ENCODE measurements around the gene TOR1AIP2.
"Not testable (repeated sequence)": the region's sequence is repeated elsewhere in the genome, so short reads cannot be mapped to it uniquely, and the experiment has no call there.

Gene TOR1AIP2

DNA sequence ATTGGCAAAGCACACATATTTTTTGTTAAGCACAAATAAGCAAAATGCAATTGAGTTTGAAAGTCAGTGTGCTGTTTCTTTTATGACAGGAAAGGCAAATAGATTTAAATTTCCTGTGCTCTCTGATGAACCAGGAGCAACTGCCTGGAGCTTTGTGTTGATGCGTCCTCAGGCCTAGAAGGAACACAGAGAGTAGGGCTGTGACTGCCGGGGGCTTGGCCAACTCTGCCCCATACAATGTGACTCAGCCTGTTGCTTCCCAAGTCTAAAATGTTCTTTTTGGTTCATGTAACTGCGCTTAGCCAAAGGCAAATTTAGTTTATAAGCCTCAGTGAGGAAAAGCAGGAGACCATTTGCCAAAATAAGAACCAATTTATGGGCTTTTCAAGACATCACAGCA, 37.5 kb downstream of the TOR1AIP2 start:
- H3K27me3 ChIP-seq (ENCODE audit: control insufficient read depth in 1 of 2, insufficient read depth in 2 of 2, low read length in 2 of 2): no peaks in the 10 kb centered on the region
- no peak overlapping the region for H3K27ac ChIP-seq (ENCODE audit: low read depth, low read length)
- H3K4me1 ChIP-seq (ENCODE audit: insufficient read depth, low read length): no peaks in the 10 kb centered on the region
- H3K36me3 ChIP-seq (ENCODE audit: insufficient read depth, low read length): peaks cover 4% of the 10 kb centered on the region
- H3K4me3 ChIP-seq (ENCODE audit: low read depth in 1 of 2, low read length in 2 of 2): no peak overlapping the region
- H3K9me3 ChIP-seq (ENCODE audit: low read length): no peaks in the 10 kb centered on the region
- H3K9ac ChIP-seq (ENCODE audit: low read length): no peak overlapping the region

DNA sequence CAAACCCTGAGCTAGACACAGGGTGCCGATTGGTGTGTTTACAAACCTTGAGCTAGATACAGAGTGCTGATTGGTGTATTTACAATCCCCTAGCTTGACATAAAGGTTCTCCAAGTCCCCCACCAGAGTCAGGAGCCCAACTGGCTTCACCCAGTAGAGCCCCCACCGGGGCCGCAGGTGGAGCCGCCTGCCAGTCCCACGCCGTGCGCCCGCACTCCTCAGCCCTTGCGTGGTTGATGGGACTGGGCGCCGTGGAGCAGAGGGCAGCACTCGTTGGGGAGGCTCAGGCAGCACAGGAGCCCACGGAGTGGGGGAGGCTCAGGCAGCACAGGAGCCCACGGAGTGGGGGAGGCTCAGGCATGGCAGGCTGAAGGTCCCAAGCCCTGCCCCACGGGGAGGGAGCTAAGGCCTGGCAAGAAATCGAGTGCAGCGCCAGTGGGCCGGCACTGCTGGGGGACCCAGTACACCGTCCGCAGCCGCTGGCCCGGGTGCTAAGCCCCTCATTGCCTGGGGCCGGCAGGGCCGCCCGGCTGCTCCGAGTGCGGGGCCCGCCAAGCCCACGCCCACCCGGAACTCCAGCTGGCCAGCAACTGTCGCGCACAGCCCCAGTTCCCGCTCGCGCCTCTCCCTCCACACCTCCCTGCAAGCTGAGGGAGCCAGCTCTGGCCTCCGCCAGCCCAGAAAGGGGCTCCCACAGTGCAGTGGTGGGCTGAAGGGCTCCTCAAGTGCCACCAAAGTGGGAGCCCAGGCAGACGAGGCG, 40.7 kb downstream of the TOR1AIP2 start:
- H3K27me3 ChIP-seq (ENCODE audit: control insufficient read depth in 1 of 2, insufficient read depth in 2 of 2, low read length in 2 of 2); H3K27ac ChIP-seq (ENCODE audit: low read depth, low read length); H3K9ac ChIP-seq (ENCODE audit: low read length); H3K9me3 ChIP-seq (ENCODE audit: low read length); H3K36me3 ChIP-seq (ENCODE audit: insufficient read depth, low read length); H3K4me3 ChIP-seq (ENCODE audit: low read depth in 1 of 2, low read length in 2 of 2); H3K4me1 ChIP-seq (ENCODE audit: insufficient read depth, low read length): not testable (repeated sequence)

DNA sequence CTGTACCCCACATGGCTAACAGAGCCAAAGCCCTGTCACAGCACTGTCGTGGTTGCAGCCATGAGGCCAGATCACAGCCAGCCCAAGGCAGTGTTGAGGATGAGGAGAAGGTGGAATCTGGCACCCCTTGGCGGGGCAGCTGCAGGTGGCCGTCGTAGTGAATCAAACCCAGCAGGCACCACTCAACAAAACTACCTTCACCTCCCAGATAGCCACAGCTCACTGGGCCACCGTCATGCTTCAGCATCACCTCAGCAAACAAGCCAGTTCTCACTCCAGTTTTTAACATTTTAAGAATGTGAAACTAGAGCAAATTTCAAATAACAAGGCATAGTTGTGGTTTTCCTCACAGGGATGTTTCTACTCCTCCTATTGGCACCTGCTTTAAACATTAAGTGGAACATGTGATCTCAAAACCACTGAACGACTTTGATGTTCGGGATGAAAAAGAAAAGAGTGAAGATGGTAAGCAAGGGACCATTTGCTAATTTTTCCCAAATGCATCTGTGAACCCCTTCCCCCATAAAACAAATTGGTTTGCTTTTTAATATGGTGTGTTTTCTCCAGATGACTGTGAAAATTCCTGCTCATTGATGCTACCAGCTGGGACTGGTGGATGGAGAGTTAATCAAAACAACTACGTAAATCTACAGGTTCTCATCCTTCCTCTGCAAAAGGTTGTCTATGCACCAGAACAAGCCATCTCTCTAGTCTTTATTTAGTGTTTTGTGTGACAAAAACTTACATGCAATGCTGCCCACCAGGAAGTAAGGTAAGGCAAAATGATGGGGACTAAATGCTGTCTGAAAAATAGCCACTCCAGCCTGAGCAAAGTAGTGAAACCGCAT, 45.5 kb downstream of the TOR1AIP2 start:
- Histone ChIP-seq H3K27me3 (ENCODE audit: control insufficient read depth in 1 of 2, insufficient read depth in 2 of 2, low read length in 2 of 2) (no peaks in the 10 kb centered on the region), H3K27ac (ENCODE audit: low read depth, low read length) (no peak overlapping the region), H3K9ac (ENCODE audit: low read length) (no peak overlapping the region), H3K4me3 (ENCODE audit: low read depth in 1 of 2, low read length in 2 of 2) (no peak overlapping the region), H3K4me1 (ENCODE audit: insufficient read depth, low read length) (no peaks in the 10 kb centered on the region), H3K36me3 (ENCODE audit: insufficient read depth, low read length) (no peaks in the 10 kb centered on the region), H3K9me3 (ENCODE audit: low read length) (no peaks in the 10 kb centered on the region)

DNA sequence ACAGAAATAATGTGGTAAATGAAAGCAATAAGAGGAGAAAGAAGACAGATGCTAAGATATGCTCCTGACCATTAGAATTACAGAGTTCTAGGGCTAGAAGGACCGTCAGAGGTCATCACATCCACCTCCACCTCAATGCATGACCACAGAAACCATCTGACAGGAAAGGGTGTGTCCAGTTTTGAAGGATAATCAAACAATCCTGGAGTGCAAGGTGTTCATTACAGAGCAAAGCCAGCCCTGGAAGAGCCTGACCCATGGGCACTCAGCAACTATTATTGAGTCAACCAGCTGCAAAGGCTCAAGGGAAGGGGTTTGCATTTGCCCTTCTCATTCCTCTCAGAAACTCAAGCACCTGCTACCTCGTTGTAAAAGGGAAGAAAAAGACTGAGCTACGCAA, 46.4 kb downstream of the TOR1AIP2 start:
- no peaks in the 10 kb centered on the region for H3K36me3 ChIP-seq (ENCODE audit: insufficient read depth, low read length)
- no peaks in the 10 kb centered on the region for H3K27me3 ChIP-seq (ENCODE audit: control insufficient read depth in 1 of 2, insufficient read depth in 2 of 2, low read length in 2 of 2)
- H3K27ac ChIP-seq (ENCODE audit: low read depth, low read length): no peak overlapping the region
- H3K4me1 ChIP-seq (ENCODE audit: insufficient read depth, low read length): no peaks in the 10 kb centered on the region
- no peak overlapping the region for H3K4me3 ChIP-seq (ENCODE audit: low read depth in 1 of 2, low read length in 2 of 2)
- no peak overlapping the region for H3K9ac ChIP-seq (ENCODE audit: low read length)
- H3K9me3 ChIP-seq (ENCODE audit: low read length): no peaks in the 10 kb centered on the region

DNA sequence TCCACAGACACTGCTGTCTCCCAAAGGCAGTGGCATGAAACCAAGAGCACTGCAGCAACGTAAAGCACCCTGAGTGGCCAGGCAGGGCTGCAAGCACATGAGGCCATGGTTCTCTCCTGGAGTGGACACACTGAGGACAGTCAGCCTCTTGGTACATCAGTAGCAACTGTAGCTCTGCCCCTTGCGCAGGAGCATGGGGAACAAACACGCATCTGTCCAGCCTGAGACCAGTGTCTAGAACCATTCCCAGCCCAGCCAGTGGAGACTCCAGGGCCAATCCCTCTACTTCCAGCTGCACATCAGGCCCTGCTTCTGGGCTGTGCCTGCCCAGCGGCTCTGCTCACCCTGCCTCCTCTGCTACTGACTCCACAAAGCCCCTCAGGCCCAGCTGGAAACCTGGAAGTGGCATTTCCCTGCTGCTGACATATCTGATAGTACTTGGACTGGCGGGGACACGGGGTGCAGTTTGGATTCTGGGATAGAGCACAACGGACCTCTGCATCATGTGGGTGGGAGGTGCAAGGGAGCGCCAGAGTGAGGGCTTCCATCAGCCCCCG, 49.0 kb downstream of the TOR1AIP2 start:
- H3K27ac ChIP-seq (ENCODE audit: low read depth, low read length): no peak overlapping the region
- no peaks in the 10 kb centered on the region for H3K36me3 ChIP-seq (ENCODE audit: insufficient read depth, low read length)
- H3K27me3 ChIP-seq (ENCODE audit: control insufficient read depth in 1 of 2, insufficient read depth in 2 of 2, low read length in 2 of 2): no peaks in the 10 kb centered on the region
- no peak overlapping the region for H3K9ac ChIP-seq (ENCODE audit: low read length)
- no peaks in the 10 kb centered on the region for H3K4me1 ChIP-seq (ENCODE audit: insufficient read depth, low read length)
- no peaks in the 10 kb centered on the region for H3K9me3 ChIP-seq (ENCODE audit: low read length)
- H3K4me3 ChIP-seq (ENCODE audit: low read depth in 1 of 2, low read length in 2 of 2): no peak overlapping the region

DNA sequence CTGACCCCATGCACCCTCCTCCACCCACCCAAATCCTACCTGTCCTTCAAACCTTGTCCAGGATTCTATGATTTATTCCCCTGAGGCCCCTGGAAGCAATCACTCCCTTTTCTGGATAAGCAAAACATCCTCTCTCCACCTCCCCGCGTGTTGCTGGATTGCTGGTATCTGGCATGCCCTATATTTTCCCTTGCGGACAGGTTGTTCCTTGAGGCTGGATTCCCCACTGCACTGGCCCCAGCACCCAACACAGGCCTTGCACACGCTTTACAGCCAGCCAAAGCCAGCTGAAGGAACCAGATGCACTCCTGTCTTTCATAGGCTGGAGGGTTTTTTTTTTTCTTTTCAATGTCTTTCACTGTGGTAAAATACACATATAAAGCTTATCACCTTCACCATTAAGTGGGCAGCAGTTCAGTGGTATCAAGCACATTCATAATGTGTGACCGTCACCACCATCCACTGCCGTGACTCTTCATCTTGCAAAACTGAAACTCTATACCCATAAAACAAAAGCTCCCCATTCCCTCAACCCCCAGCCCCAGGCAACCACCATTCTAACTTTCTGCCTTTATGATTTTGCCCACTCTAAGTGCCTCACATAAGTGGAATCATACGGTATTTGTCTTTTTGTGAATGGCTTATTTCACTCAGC, 50.9 kb downstream of the TOR1AIP2 start:
- Histone ChIP-seq H3K27me3 (ENCODE audit: control insufficient read depth in 1 of 2, insufficient read depth in 2 of 2, low read length in 2 of 2) (no peaks in the 10 kb centered on the region), H3K36me3 (ENCODE audit: insufficient read depth, low read length) (no peaks in the 10 kb centered on the region), H3K9ac (ENCODE audit: low read length) (no peak overlapping the region), H3K4me1 (ENCODE audit: insufficient read depth, low read length) (no peaks in the 10 kb centered on the region), H3K27ac (ENCODE audit: low read depth, low read length) (no peak overlapping the region), H3K4me3 (ENCODE audit: low read depth in 1 of 2, low read length in 2 of 2) (no peak overlapping the region), H3K9me3 (ENCODE audit: low read length) (no peaks in the 10 kb centered on the region)

DNA sequence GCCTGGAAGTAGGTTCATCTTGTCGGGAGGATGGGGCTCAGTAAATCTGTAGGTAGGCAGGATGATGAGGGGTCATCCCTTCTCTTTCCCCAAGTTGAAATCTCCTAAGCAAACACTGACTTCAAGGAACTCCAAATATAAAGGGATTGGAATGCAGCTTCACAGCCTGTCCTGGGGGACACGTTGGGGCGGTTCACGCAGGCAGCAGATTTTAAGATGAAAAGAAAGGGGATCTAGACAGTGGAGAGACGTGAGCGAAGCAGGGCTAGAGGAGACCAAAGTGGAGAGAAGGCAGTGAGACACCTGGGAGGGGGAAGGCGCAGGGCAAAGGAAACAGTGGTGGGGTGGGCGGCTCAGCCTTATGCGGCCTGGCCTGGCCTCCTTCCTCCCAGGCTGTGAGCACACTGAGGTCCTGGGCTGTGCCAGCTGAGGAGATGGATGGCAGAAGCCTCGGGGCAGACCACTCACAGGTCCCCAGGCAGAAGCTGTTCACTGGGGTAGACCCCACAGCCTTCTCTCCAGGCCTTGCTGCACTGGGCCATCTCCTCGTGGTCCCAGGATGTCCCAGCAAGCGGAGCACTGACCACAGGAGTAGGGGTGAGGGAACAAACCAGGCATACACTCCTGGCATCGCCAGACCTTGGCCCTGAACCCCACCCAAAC, 51.7 kb downstream of the TOR1AIP2 start:
- Histone ChIP-seq H3K27ac (ENCODE audit: low read depth, low read length) (no peak overlapping the region), H3K36me3 (ENCODE audit: insufficient read depth, low read length) (no peaks in the 10 kb centered on the region), H3K4me3 (ENCODE audit: low read depth in 1 of 2, low read length in 2 of 2) (no peak overlapping the region), H3K4me1 (ENCODE audit: insufficient read depth, low read length) (no peaks in the 10 kb centered on the region), H3K9ac (ENCODE audit: low read length) (no peak overlapping the region), H3K27me3 (ENCODE audit: control insufficient read depth in 1 of 2, insufficient read depth in 2 of 2, low read length in 2 of 2) (no peaks in the 10 kb centered on the region), H3K9me3 (ENCODE audit: low read length) (no peaks in the 10 kb centered on the region)

DNA sequence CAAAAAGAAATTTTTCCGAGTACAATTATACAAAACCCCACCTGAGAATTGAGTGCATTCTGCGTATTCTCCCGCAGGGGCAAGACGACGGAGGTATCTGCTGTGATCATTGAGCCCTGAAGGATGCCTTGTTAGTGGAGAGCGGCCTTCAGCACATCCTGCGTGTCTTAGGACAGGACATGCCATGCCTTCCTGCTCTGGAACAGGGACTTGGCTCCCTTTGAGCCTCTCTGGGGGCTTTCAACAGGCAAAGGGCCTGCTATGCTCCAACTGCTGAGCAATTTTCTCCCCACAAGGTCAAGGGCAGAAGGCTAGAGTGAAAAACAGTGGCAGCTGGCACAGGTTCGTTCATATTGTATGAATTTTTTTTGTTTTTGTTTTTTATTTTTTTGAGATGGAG, 52.4 kb downstream of the TOR1AIP2 start:
- H3K4me3 ChIP-seq (ENCODE audit: low read depth in 1 of 2, low read length in 2 of 2): no peak overlapping the region
- H3K27me3 ChIP-seq (ENCODE audit: control insufficient read depth in 1 of 2, insufficient read depth in 2 of 2, low read length in 2 of 2): no peaks in the 10 kb centered on the region
- no peaks in the 10 kb centered on the region for H3K36me3 ChIP-seq (ENCODE audit: insufficient read depth, low read length)
- no peaks in the 10 kb centered on the region for H3K9me3 ChIP-seq (ENCODE audit: low read length)
- H3K4me1 ChIP-seq (ENCODE audit: insufficient read depth, low read length): no peaks in the 10 kb centered on the region
- no peak overlapping the region for H3K27ac ChIP-seq (ENCODE audit: low read depth, low read length)
- H3K9ac ChIP-seq (ENCODE audit: low read length): no peak overlapping the region

DNA sequence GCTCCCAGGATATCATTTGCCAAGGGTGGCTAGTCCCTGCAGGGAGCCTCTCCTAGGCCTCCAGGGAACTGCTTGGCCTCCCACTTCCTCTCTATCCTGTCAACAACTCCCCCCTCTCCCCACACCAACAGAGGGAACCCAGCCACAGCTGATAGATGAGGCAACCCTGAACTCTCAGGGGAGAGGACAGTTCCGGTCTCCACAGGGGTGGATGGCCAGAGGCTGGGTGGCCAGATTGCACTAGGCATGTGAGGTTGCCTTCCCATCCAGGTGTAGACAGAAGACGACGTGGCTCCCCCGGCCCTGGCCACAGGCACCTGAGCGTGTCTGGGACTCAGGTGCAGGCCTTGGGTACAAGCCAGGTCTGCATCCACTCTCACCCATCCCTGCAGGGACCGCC, 53.3 kb downstream of the TOR1AIP2 start:
- no peaks in the 10 kb centered on the region for H3K36me3 ChIP-seq (ENCODE audit: insufficient read depth, low read length)
- no peaks in the 10 kb centered on the region for H3K9me3 ChIP-seq (ENCODE audit: low read length)
- H3K27ac ChIP-seq (ENCODE audit: low read depth, low read length): no peak overlapping the region
- H3K27me3 ChIP-seq (ENCODE audit: control insufficient read depth in 1 of 2, insufficient read depth in 2 of 2, low read length in 2 of 2): no peaks in the 10 kb centered on the region
- no peaks in the 10 kb centered on the region for H3K4me1 ChIP-seq (ENCODE audit: insufficient read depth, low read length)
- no peak overlapping the region for H3K9ac ChIP-seq (ENCODE audit: low read length)
- no peak overlapping the region for H3K4me3 ChIP-seq (ENCODE audit: low read depth in 1 of 2, low read length in 2 of 2)

DNA sequence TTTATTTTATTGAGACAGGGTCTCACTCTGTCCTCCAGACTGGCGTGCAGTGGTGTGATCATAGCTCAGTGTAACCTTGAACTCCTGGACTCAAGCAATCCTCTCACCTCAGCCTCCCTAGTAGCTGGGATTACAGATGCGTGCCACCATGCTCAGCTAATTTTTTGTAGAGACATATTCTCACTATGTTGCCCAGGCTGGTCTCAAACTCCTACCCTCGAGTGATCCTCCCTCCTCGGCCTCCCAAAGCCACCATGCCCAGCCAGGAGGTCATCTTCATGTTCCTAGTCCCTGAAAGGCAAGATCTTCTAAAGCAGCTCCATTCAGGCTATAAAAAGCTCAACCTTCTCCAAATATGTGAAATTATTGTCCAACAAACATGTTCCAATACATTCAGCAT, 53.9 kb downstream of the TOR1AIP2 start:
- no peaks in the 10 kb centered on the region for H3K36me3 ChIP-seq (ENCODE audit: insufficient read depth, low read length)
- H3K4me3 ChIP-seq (ENCODE audit: low read depth in 1 of 2, low read length in 2 of 2): no peak overlapping the region
- H3K9ac ChIP-seq (ENCODE audit: low read length): no peak overlapping the region
- no peak overlapping the region for H3K27ac ChIP-seq (ENCODE audit: low read depth, low read length)
- H3K9me3 ChIP-seq (ENCODE audit: low read length): no peaks in the 10 kb centered on the region
- no peaks in the 10 kb centered on the region for H3K27me3 ChIP-seq (ENCODE audit: control insufficient read depth in 1 of 2, insufficient read depth in 2 of 2, low read length in 2 of 2)
- H3K4me1 ChIP-seq (ENCODE audit: insufficient read depth, low read length): no peaks in the 10 kb centered on the region

DNA sequence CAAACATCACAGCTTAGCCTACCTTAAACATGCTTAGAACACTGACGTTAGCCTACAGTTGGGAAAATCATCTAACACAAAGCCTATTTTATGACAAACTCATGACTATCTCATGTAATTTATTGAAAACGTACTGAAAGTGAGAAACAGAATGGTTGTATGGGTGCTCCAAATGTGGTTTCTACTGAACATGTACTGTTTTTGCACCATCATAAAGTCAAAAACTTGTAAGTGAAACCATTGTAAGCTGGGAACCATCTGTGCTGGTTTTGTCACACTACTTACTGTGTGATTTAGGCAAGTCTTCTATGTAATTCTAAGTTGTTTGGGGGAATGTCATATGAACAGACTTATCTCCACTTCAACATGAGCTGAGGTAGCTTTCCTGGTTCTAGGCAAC, 55.5 kb downstream of the TOR1AIP2 start:
- H3K9me3 ChIP-seq (ENCODE audit: low read length): no peaks in the 10 kb centered on the region
- H3K4me1 ChIP-seq (ENCODE audit: insufficient read depth, low read length): no peaks in the 10 kb centered on the region
- H3K4me3 ChIP-seq (ENCODE audit: low read depth in 1 of 2, low read length in 2 of 2): no peak overlapping the region
- H3K9ac ChIP-seq (ENCODE audit: low read length): no peak overlapping the region
- H3K27ac ChIP-seq (ENCODE audit: low read depth, low read length): no peak overlapping the region
- no peaks in the 10 kb centered on the region for H3K36me3 ChIP-seq (ENCODE audit: insufficient read depth, low read length)
- H3K27me3 ChIP-seq (ENCODE audit: control insufficient read depth in 1 of 2, insufficient read depth in 2 of 2, low read length in 2 of 2): no peaks in the 10 kb centered on the region

All from muscle layer of colon (tissue), 2 donors.